Loucy (cell line): ENCODE data around the gene PAX6.

Experiments
- H2AFZ ChIP-seq: fragments of 200-600 bp; sonication (generic); 2 replicates; pipeline ENCODE4 v1.6.0; 2016; ENCODE audit warnings: antibody characterized with exemption, mild to moderate bottlenecking, low read length, moderate library complexity
- H3F3A ChIP-seq: fragments of 200-600 bp; 2 replicates; pipeline ENCODE4 v1.6.0; 2016; ENCODE audit warnings: antibody characterized with exemption, low read depth, mild to moderate bottlenecking
- H3K27me3 ChIP-seq: fragments of 200-600 bp; sonication (generic); 2 replicates; pipeline ENCODE4 v1.6.1; 2014; ENCODE audit warnings: low read length, mild to moderate bottlenecking; ENCODE audit not compliant: insufficient read depth, poor library complexity, severe bottlenecking
- H3K36me3 ChIP-seq: fragments of 200-600 bp; sonication (generic); 2 replicates; pipeline ENCODE4 v1.6.1; 2016; ENCODE audit warnings: low read length; ENCODE audit not compliant: insufficient read depth
- H3K4me1 ChIP-seq: fragments of 200-600 bp; sonication (generic); 2 replicates; pipeline ENCODE4 v1.5.1; 2014; ENCODE audit warnings: low read length, mild to moderate bottlenecking; ENCODE audit not compliant: insufficient read depth, poor library complexity, severe bottlenecking
- H3K4me2 ChIP-seq: fragments of 200-600 bp; sonication (generic); 2 replicates; pipeline ENCODE4 v1.6.0; 2014; ENCODE audit warnings: antibody characterized with exemption, low read length, low read depth, mild to moderate bottlenecking; ENCODE audit not compliant: poor library complexity, severe bottlenecking
- H3K4me3 ChIP-seq: fragments of 200-600 bp; sonication (generic); 2 replicates; pipeline ENCODE4 v1.5.1; 2014; ENCODE audit warnings: low read length, mild to moderate bottlenecking, mixed read lengths; ENCODE audit not compliant: poor library complexity, severe bottlenecking
- H3K79me2 ChIP-seq: fragments of 200-600 bp; sonication (generic); 2 replicates; pipeline ENCODE4 v1.6.1; 2014; ENCODE audit warnings: low read length; ENCODE audit not compliant: insufficient read depth
- H3K9ac ChIP-seq: fragments of 200-600 bp; sonication (generic); 2 replicates; pipeline ENCODE4 v1.6.0; 2014; ENCODE audit warnings: mild to moderate bottlenecking, low read depth, low read length, moderate library complexity; ENCODE audit not compliant: poor library complexity, severe bottlenecking
- H3K9me2 ChIP-seq: fragments of 200-600 bp; sonication (generic); replicated peaks from 2 replicates; pipeline ENCODE4 v1.6.1; 2016; ENCODE audit warnings: low read depth, low read length, mixed read lengths
- H3K9me3 ChIP-seq: fragments of 200-600 bp; sonication (generic); 2 replicates; pipeline ENCODE4 v1.6.1; 2014; ENCODE audit warnings: mild to moderate bottlenecking, antibody characterized with exemption, low read length, low read depth; ENCODE audit not compliant: insufficient read depth
- H4K20me1 ChIP-seq: fragments of 200-600 bp; sonication (generic); 2 replicates; pipeline ENCODE4 v1.6.0; 2014; ENCODE audit warnings: antibody characterized with exemption, low read length, mild to moderate bottlenecking; ENCODE audit not compliant: insufficient read depth, poor library complexity, severe bottlenecking
- EZH2phosphoT487 ChIP-seq: fragments of 200-600 bp; IDR thresholded peaks from 2 replicates; pipeline ENCODE4 v1.6.1; 2018; ENCODE audit warnings: antibody characterized with exemption, mild to moderate bottlenecking, moderate library complexity, borderline replicate concordance
- TF ChIP-seq, protein P1 (sequence below): fragments of 200-600 bp; sonication (generic); conservative IDR thresholded peaks from 2 replicates; pipeline ENCODE4 v1.5.1; 2014; ENCODE audit warnings: mild to moderate bottlenecking, antibody characterized with exemption, low read length

Gene PAX6

DNA sequence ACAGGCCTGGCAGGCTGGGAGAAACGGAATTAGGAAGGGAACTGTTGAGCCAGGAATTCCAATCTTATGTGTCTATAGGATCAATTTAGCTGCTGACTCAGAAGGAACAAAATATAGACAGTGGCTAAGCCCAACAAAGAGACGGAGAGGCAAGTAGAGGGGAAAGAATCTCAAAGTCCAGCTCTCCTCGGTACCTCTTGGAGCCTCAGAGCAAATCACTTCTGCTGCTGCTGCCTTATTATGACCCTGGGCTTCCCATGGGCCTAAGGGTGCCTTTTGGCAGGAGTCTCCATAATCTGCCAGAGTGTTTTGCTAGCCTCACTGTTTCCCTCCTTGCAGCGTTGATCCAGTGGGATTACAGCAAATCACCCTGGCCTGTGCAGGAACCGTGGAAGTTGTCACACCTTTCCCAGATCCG, 31.7 kb downstream of the PAX6 start:
- Histone ChIP-seq H3K4me3 (no peak overlapping the region), H3K79me2 (no peaks in the 10 kb centered on the region), H3K27me3 (no peaks in the 10 kb centered on the region), H3K4me2 (no peak overlapping the region), H3K9me3 (no peaks in the 10 kb centered on the region), H4K20me1 (no peaks in the 10 kb centered on the region), H3F3A (no peaks in the 10 kb centered on the region), H3K9me2 (no peaks in the 10 kb centered on the region), H2AFZ (no peak overlapping the region), H3K36me3 (no peaks in the 10 kb centered on the region), H3K9ac (no peak overlapping the region), H3K4me1 (no peaks in the 10 kb centered on the region)
- TF ChIP-seq, protein P1, sequence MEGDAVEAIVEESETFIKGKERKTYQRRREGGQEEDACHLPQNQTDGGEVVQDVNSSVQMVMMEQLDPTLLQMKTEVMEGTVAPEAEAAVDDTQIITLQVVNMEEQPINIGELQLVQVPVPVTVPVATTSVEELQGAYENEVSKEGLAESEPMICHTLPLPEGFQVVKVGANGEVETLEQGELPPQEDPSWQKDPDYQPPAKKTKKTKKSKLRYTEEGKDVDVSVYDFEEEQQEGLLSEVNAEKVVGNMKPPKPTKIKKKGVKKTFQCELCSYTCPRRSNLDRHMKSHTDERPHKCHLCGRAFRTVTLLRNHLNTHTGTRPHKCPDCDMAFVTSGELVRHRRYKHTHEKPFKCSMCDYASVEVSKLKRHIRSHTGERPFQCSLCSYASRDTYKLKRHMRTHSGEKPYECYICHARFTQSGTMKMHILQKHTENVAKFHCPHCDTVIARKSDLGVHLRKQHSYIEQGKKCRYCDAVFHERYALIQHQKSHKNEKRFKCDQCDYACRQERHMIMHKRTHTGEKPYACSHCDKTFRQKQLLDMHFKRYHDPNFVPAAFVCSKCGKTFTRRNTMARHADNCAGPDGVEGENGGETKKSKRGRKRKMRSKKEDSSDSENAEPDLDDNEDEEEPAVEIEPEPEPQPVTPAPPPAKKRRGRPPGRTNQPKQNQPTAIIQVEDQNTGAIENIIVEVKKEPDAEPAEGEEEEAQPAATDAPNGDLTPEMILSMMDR: no peak
- no peak for TF ChIP-seq EZH2phosphoT487

GRCh38 chr11:31772412-31772811, 38.7 kb downstream of the PAX6 start:
- H2AFZ ChIP-seq: no peak overlapping the region
- H3K36me3 ChIP-seq: no peaks in the 10 kb centered on the region
- H4K20me1 ChIP-seq: no peaks in the 10 kb centered on the region
- no peaks in the 10 kb centered on the region for H3K4me1 ChIP-seq
- no peak overlapping the region for H3K4me3 ChIP-seq
- no peaks in the 10 kb centered on the region for H3F3A ChIP-seq
- H3K9ac ChIP-seq: no peak overlapping the region
- H3K27me3 ChIP-seq: no peaks in the 10 kb centered on the region
- H3K79me2 ChIP-seq: no peaks in the 10 kb centered on the region
- no peak for TF ChIP-seq EZH2phosphoT487
- TF ChIP-seq, protein P1: no peak
- H3K4me2 ChIP-seq: no peak overlapping the region
- no peaks in the 10 kb centered on the region for H3K9me3 ChIP-seq
- H3K9me2 ChIP-seq: no peaks in the 10 kb centered on the region

DNA sequence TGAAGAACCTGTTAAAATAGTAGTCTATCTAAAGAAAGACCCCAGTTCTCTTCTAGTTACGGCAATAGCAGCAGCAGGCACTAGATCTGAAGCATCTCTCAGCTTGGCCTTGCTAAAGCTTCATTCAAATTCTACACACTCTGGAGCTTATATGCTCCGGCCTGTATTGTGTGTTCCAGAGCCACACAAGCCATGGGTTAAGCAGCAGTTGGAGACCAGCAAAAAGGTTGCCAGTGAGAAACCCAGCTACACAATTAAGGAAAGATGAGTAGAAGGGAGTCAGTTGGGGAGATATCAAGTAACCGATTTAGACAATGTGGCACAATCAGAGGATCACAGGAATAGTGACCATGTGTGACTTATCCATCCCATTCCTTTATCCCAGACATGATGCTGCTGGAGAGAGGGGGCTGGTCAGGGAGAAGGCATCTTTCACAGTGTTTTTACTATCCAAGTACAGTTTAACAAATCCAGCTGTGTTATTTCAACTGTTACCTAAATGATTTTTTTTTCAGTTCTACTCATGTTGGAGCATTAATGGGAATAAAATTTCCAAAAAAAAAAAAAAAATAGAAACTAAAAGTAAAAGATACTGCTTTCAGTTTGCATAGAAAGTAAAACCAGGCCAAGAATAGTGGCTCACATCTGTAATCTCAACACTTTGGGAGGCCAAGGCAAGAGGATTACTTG, 41.0 kb downstream of the PAX6 start:
- TF ChIP-seq, protein P1: no peak
- TF ChIP-seq EZH2phosphoT487: no peak
- no peaks in the 10 kb centered on the region for H3K9me3 ChIP-seq

More for the DNA sequence above, 41.0 kb downstream of the PAX6 start:
- H3K27me3 ChIP-seq: no peaks in the 10 kb centered on the region
- no peak overlapping the region for H3K4me2 ChIP-seq
- no peaks in the 10 kb centered on the region for H3K36me3 ChIP-seq
- H4K20me1 ChIP-seq: no peaks in the 10 kb centered on the region
- no peaks in the 10 kb centered on the region for H3F3A ChIP-seq
- H3K4me1 ChIP-seq: no peaks in the 10 kb centered on the region
- no peaks in the 10 kb centered on the region for H3K79me2 ChIP-seq
- H3K4me3 ChIP-seq: no peak overlapping the region
- no peaks in the 10 kb centered on the region for H3K9me2 ChIP-seq
- no peak overlapping the region for H3K9ac ChIP-seq
- H2AFZ ChIP-seq: no peak overlapping the region
